ENCODE data around the gene TMEM92.
"Not testable (repeated sequence)": the region's sequence is repeated elsewhere in the genome, so short reads cannot be mapped to it uniquely, and the experiment has no call there.

The TMEM92 gene

DNA sequence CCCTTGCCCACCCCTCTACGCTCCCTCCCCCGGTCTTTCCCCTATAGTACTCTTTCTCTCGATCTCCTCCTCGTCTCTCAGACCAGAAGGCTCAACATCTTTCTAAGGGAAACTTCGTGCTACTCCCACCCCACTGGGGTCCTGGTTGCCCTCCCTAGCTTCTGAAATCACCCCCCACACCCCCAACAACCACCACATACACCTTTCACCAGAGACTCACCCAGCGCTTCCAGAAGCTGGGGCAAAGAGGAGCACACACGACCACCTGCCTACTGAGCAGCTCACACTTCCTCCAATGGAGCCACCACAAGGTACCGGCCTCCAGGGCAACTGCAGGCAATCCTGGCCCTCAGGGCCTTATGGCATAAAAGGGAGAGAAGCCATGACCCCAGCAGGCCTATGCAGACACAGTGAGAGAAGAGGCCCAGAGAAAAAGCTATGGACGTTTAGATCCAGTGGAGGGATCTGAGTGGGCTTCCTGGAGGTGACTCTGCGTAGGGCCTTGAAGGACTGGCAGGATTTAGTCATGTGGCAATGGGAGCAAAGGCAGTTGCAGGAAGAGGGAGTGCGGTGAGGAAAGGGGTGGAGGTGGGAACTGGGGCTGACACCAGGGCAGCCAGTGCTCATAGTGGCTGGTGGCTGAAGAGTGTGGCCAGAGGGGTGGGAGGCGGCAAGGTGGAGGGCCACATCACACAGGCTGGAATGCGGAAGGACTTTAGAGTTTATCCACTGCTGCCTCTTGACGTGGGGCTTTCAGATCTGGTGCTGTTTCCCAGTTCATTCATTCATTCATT lies 12.1 kb upstream of the TMEM92 start:
- DNase-seq (ENCODE audit: low read depth in 3 of 3): no peak

DNA sequence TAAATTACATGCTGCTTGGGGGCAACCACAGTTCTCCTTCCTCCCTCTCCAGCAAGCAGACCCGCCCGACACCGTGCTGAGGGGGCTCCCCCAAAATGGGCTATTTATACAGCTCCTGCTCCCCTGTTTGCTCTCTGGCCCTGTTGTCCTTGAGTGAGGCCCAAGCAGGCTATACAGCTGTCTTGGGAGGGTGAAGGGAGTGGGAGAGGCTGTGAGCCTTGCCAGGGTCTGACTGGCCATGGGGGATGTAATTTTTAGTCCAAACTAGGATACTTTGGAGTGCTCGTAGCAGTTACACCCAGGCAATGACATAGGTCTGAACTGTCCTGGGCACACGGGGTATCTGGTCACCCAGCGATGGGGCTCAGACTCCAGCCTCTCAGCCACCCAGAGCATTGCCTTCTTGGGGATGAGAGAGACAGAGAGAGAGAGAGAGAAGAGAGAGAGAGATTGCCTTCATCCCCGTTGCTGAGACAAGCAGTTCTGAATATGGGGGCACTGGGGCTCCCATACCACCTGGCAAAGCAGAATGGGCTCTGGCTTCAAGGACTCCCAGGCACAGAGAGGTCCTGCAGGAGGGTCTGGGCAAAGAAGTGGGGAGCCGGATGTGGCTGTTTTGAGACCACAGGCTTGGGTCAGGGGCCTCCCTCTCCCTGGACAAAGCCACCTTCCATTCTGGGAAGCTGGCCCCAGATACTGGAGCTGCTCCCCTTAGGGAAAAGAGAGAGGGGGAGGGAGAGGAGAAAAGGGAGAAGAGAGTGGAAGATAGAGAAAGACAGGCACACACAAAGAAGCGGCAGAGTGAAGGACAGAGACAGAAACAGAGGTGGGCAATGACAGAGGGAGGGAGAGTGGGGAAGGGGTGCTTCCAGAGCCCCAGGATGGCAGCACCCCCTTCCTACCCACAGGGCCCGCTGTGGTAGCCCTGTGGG lies 10.7 kb upstream of the TMEM92 start:
- no peak for DNase-seq (ENCODE audit: low read depth in 3 of 3)

- no peak for DNase-seq (ENCODE audit: low read depth in 3 of 3)
Measured at GRCh38 chr17:50264263-50265113, 9.8 kb upstream of the TMEM92 start.

GRCh38 chr17:50265212-50265611 lies 9.1 kb upstream of the TMEM92 start:
- DNase-seq (ENCODE audit: low read depth in 3 of 3): no peak

GRCh38 chr17:50265690-50266315 lies 8.5 kb upstream of the TMEM92 start:
- no peak for DNase-seq (ENCODE audit: low read depth in 3 of 3)

DNA sequence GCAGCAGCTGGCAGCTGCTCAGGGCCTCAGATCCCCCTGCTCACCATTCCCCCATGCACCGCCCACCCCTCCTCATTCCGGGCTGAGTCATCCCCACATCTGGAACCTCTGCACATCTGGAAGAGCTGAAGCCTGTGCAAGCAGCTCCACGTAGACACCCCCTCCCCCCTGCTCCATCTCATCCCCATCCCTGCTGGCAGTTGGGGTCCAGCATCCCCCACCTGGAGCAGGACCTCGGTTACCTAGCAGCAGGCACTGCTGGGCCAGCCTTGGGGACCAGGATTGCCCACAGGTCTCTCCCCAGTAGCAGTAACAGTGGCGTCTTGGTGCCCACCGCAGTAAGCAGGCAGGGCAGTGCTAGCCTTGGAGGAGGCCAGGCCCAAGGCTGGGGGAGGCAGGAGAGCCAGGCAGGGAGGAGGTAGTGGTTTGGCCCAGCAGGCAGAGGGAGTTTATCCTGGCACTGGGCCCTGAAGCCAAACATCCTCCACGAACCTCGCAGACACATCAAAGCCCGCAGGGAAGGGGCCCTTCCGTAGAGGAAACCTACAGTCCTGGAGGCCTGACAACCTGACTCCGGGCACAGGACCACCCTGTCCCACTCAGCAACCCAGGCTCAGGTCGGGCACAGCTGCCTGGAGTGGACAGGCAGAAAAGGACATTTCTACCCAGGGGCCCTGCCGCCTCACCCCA lies 7.7 kb upstream of the TMEM92 start:
- DNase-seq (ENCODE audit: low read depth in 3 of 3): no peak

- no peak for DNase-seq (ENCODE audit: low read depth in 3 of 3)
Measured at GRCh38 chr17:50267074-50267841, 7.0 kb upstream of the TMEM92 start.

DNA sequence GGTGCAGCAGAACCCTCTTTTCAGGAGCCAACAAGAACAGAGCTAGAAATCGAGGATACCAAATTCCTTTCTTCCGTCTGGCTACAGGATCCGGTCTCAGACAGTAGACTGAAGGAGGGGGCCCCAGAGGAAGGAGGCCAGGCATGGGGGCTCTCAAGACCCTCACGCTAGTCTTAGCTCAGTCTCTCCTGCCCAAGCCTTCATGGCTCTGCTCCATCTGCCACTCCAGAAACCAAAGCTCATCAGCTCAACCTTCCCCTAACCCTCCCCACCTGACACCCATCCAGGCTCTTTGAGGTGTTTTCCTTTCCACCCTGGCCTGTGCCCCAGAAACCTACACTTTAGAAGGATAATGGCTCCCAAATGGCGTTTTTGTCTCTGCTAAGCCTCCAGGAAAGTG lies 6.2 kb upstream of the TMEM92 start:
- DNase-seq (ENCODE audit: low read depth in 3 of 3): no peak

DNA sequence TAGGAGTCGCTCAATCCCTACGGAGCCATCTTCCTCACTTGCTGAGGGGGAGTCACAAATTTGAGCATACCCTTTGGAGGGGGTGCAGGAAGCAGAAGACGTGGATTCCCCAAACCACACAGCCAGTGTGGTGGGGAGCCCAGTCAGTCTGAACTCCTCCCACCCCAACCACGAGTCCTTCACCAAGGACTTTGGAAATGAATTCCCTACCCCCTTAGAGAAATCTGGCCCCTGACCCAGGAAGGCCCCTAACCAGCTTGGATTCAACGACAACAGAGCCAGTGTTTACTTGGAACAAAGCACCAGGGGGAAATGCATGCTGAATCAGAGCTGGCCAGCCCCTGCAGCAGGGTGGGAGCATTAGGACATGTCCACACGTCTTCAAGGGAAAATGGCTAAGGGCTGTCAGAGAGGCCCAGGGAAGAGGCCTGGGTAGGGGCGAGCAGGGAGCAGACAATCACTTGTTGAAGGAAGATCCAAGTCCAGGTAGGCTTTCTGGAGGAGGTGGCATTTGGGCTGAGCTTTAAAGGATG lies 5.5 kb upstream of the TMEM92 start:
- no peak for DNase-seq (ENCODE audit: low read depth in 3 of 3)

- DNase-seq (ENCODE audit: low read depth in 3 of 3): peak; percentile 22 to 67 (median 40)
Measured at GRCh38 chr17:50269477-50270434, 4.5 kb upstream of the TMEM92 start.

- DNase-seq (ENCODE audit: low read depth in 3 of 3): no peak
Measured at GRCh38 chr17:50270435-50271362, 3.6 kb upstream of the TMEM92 start.

GRCh38 chr17:50271363-50271750 lies 2.9 kb upstream of the TMEM92 start:
- not testable (repeated sequence) for DNase-seq (ENCODE audit: low read depth in 3 of 3)

DNA sequence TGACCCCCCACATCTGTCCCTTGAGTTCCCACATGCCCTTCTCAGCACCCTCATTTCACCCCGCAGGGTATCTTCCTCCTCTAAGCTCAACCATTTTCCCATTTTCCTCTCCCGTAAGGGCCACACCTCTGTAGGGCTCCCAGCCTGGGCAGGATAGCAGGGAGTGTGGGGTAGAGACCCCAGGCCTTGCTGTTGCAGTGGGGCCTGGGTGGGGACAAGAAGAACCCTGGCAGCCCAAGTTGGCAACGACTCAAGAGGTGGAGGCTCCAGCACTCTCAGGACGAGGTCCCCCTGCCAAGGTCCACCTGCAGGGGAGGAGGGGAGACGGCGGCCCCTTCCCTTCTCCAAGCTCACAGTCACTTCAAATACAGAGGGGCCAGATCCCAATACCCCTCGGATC lies 2.0 kb upstream of the TMEM92 start:
- no peak for DNase-seq (ENCODE audit: low read depth in 3 of 3)

DNA sequence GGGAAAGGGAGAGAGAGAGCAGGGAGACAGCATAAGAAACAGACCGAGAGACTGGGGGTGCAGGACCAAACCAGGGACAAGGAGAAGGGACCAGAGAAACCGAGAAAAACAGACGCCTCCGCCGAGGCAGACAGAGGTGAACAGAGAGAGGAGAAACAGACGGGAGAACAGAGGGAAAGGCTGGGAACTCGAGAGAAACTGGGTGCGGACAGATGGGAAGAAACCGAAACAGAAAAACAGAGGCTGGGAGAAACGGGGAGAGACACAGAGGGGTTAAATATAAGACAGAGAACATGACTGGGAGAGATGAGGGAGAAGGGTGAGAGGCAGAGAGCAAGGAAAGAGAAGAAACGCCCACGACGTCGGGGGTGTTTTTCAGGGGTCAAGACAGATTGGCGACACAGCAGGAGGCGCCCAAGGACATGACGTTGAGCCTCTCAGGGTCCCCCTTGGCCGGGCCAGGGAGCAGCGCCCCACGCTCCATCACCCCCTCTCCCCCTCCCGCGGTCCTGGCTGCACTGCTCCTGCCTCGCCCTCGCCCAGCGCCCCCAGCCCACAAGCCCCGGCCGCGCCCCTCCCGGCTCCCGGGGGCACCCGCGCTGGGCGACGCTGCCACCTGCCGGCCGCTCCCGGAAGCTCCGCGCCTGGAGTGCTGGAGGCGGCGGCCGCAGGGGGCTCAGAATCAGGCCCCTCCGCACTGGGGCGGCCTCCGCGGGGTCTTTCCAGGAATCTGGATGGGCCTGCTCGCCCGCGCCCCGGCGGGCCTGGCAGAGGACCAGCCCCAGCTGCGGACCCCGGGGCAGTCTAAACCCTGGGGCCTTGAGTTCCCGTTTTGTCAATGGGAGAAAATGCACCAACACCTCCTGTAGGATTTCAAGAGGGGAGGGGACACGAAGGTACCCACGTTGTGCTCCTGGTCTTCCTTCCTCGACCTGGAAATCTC lies 1.3 kb upstream of the TMEM92 start:
- peak in 2 of 3 experiments; percentile 11 to 41 for DNase-seq (ENCODE audit: low read depth in 3 of 3)

- no peak for DNase-seq (ENCODE audit: low read depth in 3 of 3)
Measured at GRCh38 chr17:50273654-50274040, 619 bp upstream of the TMEM92 start.

DNA sequence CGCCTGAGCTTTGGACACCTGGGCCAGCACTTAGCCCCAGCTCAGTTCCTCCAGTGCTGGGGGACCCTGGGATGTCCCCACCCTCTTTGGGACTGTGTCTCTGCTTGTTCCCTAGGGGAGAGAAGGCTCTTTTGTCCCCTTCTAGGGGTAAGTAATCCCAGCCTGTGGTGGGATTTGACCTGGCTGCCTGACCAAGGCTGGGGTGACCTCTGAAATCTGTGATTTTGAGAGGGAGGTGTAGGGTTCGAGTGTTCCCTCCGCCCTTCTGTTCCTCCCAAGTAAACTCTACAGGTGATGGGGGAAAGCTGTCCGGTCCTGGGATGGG lies 593 bp downstream of the TMEM92 start:
- no peak for DNase-seq (ENCODE audit: low read depth in 3 of 3)

GRCh38 chr17:50275279-50275678 lies 1.0 kb downstream of the TMEM92 start:
- DNase-seq (ENCODE audit: low read depth in 3 of 3): no peak

Measured in stimulated activated CD4-positive, alpha-beta T cell treated with anti-CD3 and anti-CD28 coated beads, TNF-alpha, amount 100 ng/mL, for 24 hours (primary cell).